Cardiac muscle cell (in vitro differentiated cells and primary cell): ENCODE measurements around the gene MYLK. TPM values are rescaled to one million over a fixed set of nuclear protein-coding genes. Genes with fewer than 3 reads are reported as not detected.
"Not testable (repeated sequence)": the region's sequence is repeated elsewhere in the genome, so short reads cannot be mapped to it uniquely, and the experiment has no call there.

Experiments used
- DNase-seq, 2 donors: peaks; one replicate each; pipeline versions ENCODE4 v3.0.0 to v3.0.0-alpha.2; 2010 to 2017; ENCODE audit warnings: low read depth in 1 of 2, low spot score in 1 of 2
- H3K27ac ChIP-seq: fragments of 200-600 bp; sonication (generic); 2 replicates; pipeline ENCODE4 v1.5.1; 2016
- H3K27me3 ChIP-seq: fragments of 200-600 bp; sonication (generic); 2 replicates; pipeline ENCODE4 v1.6.0; 2016; ENCODE audit warnings: control low read depth
- H3K36me3 ChIP-seq: fragments of 200-600 bp; sonication (generic); 2 replicates; pipeline ENCODE4 v1.5.1; 2016; ENCODE audit warnings: control low read depth
- H3K4me1 ChIP-seq: fragments of 200-600 bp; sonication (generic); 2 replicates; pipeline ENCODE4 v1.8.1; 2017; ENCODE audit warnings: low read depth, mild to moderate bottlenecking, mixed run types
- H3K4me3 ChIP-seq: fragments of 200-600 bp; sonication (generic); 2 replicates; pipeline ENCODE4 v1.5.1; 2016; ENCODE audit warnings: mild to moderate bottlenecking
- H3K9me3 ChIP-seq: fragments of 200-600 bp; sonication (generic); 2 replicates; pipeline ENCODE4 v1.5.1; 2017; ENCODE audit warnings: low read depth, mild to moderate bottlenecking, control low read depth
- CTCF ChIP-seq: IDR thresholded peaks from 2 replicates; pipeline ENCODE4 v1.5.1; 2012; ENCODE audit warnings: low read depth, mild to moderate bottlenecking, low read length
- polyA plus RNA-seq: library from polyadenylated mRNA; unstranded; fragments of >200 nt; fragmentation: Nextera tagmentation; extraction: Ambion mirVana; gene quantifications from 2 replicates; pipeline ENCODE4 v1.2.1, GENCODE V29; 2016
- total RNA-seq: library from RNA; depleted of rRNA; stranded (reverse); fragments of >200 nt; gene quantifications from 2 replicates; pipeline ENCODE4 v1.2.3, GENCODE V29; 2016

Gene MYLK
- total and polyA plus RNA-seq, 2 experiments from 2014 or later = 2.0 to 5.8 TPM

- no peaks in the 10 kb centered on the region for H3K9me3 ChIP-seq
- no peak overlapping the region for H3K27ac ChIP-seq
- TF ChIP-seq CTCF = no peak
- no peaks in the 10 kb centered on the region for H3K4me1 ChIP-seq
- H3K4me3 ChIP-seq = no peak overlapping the region
- no peaks in the 10 kb centered on the region for H3K36me3 ChIP-seq
- H3K27me3 ChIP-seq = peaks cover 70% of the 10 kb centered on the region
- no peak for DNase-seq
Observed at GRCh38 chr3:123713211-123713610, 170.9 kb downstream of the MYLK start.

- no peak for TF ChIP-seq CTCF
- H3K36me3 ChIP-seq = no peaks in the 10 kb centered on the region
- no peaks in the 10 kb centered on the region for H3K4me1 ChIP-seq
- H3K27ac ChIP-seq = no peak overlapping the region
- H3K9me3 ChIP-seq = no peaks in the 10 kb centered on the region
- H3K27me3 ChIP-seq = peaks cover 79% of the 10 kb centered on the region
- H3K4me3 ChIP-seq = no peak overlapping the region
- peak; percentile 36 to 53 for DNase-seq
Observed at GRCh38 chr3:123712077-123712860, 171.9 kb downstream of the MYLK start.

GRCh38 chr3:123711356-123711755, 172.8 kb downstream of the MYLK start:
- no peaks in the 10 kb centered on the region for H3K36me3 ChIP-seq
- TF ChIP-seq CTCF = no peak
- H3K9me3 ChIP-seq = no peaks in the 10 kb centered on the region
- no peak for DNase-seq
- no peak overlapping the region for H3K27ac ChIP-seq
- H3K27me3 ChIP-seq = peaks cover 83% of the 10 kb centered on the region
- no peak overlapping the region for H3K4me3 ChIP-seq
- no peaks in the 10 kb centered on the region for H3K4me1 ChIP-seq

- H3K36me3 ChIP-seq = no peaks in the 10 kb centered on the region
- TF ChIP-seq CTCF = no peak
- no peak overlapping the region for H3K27ac ChIP-seq
- no peak for DNase-seq
- H3K9me3 ChIP-seq = no peaks in the 10 kb centered on the region
- H3K4me1 ChIP-seq = no peaks in the 10 kb centered on the region
- H3K4me3 ChIP-seq = no peak overlapping the region
- peaks cover 72% of the 10 kb centered on the region for H3K27me3 ChIP-seq
Observed at GRCh38 chr3:123708531-123708930, 175.6 kb downstream of the MYLK start.

- H3K27me3 ChIP-seq = peaks cover 73% of the 10 kb centered on the region
- DNase-seq, H3K4me3 ChIP-seq, H3K36me3 ChIP-seq, H3K4me1 ChIP-seq, H3K9me3 ChIP-seq, H3K27ac ChIP-seq: not testable (repeated sequence)
Observed at GRCh38 chr3:123707641-123708040, 176.5 kb downstream of the MYLK start.

- no peak overlapping the region for H3K4me3 ChIP-seq
- no peak for DNase-seq
- no peaks in the 10 kb centered on the region for H3K4me1 ChIP-seq
- no peak overlapping the region for H3K27ac ChIP-seq
- peaks cover 72% of the 10 kb centered on the region for H3K27me3 ChIP-seq
- TF ChIP-seq CTCF = no peak
- no peaks in the 10 kb centered on the region for H3K36me3 ChIP-seq
- no peaks in the 10 kb centered on the region for H3K9me3 ChIP-seq
Observed at GRCh38 chr3:123706871-123707270, 177.3 kb downstream of the MYLK start.
